PC-3 (cell line): ENCODE measurements around the gene FBLN7.

Experiments
- EZH2 ChIP-seq: fragments of 300-600 bp; sonication (generic); IDR thresholded peaks from one replicate; pipeline ENCODE4 v1.6.1; 2017; ENCODE audit warnings: antibody characterized with exemption, mild to moderate bottlenecking, low read length; ENCODE audit not compliant: unreplicated experiment
- EZH2phosphoT487 ChIP-seq: fragments of 300-600 bp; sonication (generic); IDR thresholded peaks from 2 replicates; pipeline ENCODE4 v1.6.1; 2018; ENCODE audit warnings: mild to moderate bottlenecking, antibody characterized with exemption, low read length, borderline replicate concordance
- TF ChIP-seq, protein P1 (sequence below): fragments of 300-600 bp; sonication (generic); conservative IDR thresholded peaks from 2 replicates; pipeline ENCODE4 v1.5.1; 2017; ENCODE audit warnings: antibody characterized with exemption, low read depth, mild to moderate bottlenecking, low read length

DNA sequence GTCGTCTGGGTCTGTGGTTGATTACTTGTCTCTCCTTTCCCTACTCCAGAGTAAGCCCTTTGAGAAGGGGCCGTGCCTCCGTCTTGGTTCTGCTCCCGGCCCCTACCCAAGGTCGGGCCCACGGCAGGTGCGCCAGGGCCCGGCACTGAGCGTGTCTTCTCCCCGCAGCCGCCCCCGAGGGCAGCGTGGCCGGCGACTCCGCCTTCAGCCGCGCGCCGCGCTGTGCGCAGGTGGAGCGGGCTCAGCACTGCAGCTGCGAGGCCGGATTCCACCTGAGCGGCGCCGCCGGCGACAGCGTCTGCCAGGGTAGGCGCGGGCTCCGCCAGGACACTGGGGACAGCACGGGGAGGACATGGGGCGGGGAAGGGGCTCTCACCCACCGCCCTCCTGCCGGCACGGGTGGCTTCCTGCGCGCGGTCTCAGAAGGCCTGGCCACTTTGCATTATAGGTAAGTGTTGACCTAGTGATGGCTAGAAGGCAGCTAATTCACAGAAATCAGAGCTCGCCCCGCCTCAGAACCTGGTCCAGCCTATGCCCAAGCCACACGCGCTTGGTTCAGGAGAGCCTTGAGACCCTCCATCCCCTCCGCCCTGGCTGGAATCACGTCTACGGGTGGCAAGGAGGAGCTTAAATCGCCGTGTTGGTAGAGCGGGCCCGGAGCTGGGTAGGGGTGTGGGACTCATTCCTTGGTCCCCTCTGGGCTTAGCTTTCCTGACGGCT, 43.5 kb downstream of the FBLN7 start:
- TF ChIP-seq, protein P1, sequence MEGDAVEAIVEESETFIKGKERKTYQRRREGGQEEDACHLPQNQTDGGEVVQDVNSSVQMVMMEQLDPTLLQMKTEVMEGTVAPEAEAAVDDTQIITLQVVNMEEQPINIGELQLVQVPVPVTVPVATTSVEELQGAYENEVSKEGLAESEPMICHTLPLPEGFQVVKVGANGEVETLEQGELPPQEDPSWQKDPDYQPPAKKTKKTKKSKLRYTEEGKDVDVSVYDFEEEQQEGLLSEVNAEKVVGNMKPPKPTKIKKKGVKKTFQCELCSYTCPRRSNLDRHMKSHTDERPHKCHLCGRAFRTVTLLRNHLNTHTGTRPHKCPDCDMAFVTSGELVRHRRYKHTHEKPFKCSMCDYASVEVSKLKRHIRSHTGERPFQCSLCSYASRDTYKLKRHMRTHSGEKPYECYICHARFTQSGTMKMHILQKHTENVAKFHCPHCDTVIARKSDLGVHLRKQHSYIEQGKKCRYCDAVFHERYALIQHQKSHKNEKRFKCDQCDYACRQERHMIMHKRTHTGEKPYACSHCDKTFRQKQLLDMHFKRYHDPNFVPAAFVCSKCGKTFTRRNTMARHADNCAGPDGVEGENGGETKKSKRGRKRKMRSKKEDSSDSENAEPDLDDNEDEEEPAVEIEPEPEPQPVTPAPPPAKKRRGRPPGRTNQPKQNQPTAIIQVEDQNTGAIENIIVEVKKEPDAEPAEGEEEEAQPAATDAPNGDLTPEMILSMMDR = no peak
- TF ChIP-seq EZH2 (no peak), EZH2phosphoT487 (no peak)
